Mammary epithelial cell (primary cell): ENCODE measurements around the gene CALCA.

Source experiments
- CTCF ChIP-seq, 2 donors: IDR thresholded peaks in 1 of 2; conservative IDR thresholded peaks in 1 of 2; 2 replicates each; pipeline ENCODE4 v1.5.1; 2011 to 2012; ENCODE audit warnings: inconsistent platforms in 2 of 2, low read length in 2 of 2, mild to moderate bottlenecking in 2 of 2, control low read depth in 1 of 2, low read depth in 1 of 2; ENCODE audit not compliant: insufficient read depth in 1 of 2; ENCODE audit errors: extremely low read depth in 1 of 2
- EZH2 ChIP-seq: IDR thresholded peaks from 2 replicates; pipeline ENCODE4 v1.6.1; 2012; ENCODE audit warnings: low read length, inconsistent platforms, borderline replicate concordance

- TF ChIP-seq CTCF (conservative IDR thresholded peaks at IDR 0.05 in 1 of 2, IDR thresholded peaks at IDR 0.05 in 1 of 2; ENCODE audit: extremely low read depth in 1 of 2, insufficient read depth in 1 of 2, low read depth in 1 of 2, low read length in 2 of 2) (peak; percentile 84 to 90), EZH2 (no peak)
Measured at GRCh38 chr11:14974515-14975251, 2.5 kb upstream of the CALCA start.
